NCI-H446 (cell line): ENCODE measurements around the gene CBFA2T2.
"Not testable (repeated sequence)": the region's sequence is repeated elsewhere in the genome, so short reads cannot be mapped to it uniquely, and the experiment has no call there.

ENCODE experiments used
- DNase-seq, 2 experiments: peaks; one replicate each; lab custom pipeline; 2025; lab: John Stamatoyannopoulos, UW

CBFA2T2 gene

GRCh38 chr20:33698966-33699365, 209.1 kb downstream of the CBFA2T2 start:
- not testable (repeated sequence) for DNase-seq
